ENCODE data around the gene SNRNP200. TPM values are rescaled to one million over a fixed set of nuclear protein-coding genes. Genes with fewer than 3 reads are reported as not detected.

The SNRNP200 gene
- total RNA-seq, 4 donors from 2014 or later, result 73.7 to 106 (median 90.8) TPM

DNA sequence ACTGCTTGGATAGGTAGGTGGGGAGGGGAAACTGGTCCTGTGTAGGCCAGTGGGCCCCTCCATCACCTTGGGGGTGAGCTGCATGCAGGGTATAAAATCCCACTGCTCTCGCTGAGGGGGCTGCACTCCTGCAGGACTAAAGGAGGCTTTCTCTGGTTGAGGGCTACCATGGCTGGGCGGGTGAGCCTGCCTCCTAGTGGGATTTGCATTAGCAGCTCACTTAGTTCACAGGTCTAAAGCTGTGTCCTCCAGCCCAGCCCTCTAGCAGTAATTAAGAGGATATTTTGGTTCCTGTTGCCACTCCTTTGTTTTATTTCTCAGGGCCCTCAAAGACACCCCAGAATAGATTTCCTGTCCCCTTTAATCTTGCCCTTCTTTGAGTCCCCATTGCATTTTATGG lies 64.1 kb downstream of the SNRNP200 start:
- Histone ChIP-seq H3K27me3 (no peaks in the 10 kb centered on the region), H3K9me3 (no peaks in the 10 kb centered on the region), H3K27ac (replicated peaks in 1 of 4) (peak overlapping the region in 2 of 4 donors; percentile 47 to 67), H3K4me1 (peaks cover 0 to 30% (median 4%) of the 10 kb centered on the region in 4 donors), H3K36me3 (peaks cover 0 to 23% (median 7%) of the 10 kb centered on the region in 4 donors), H3K4me3 (no peak overlapping the region)
- TF ChIP-seq POLR2AphosphoS5 (IDR thresholded peaks at IDR 0.05), result no peak
- no peak for TF ChIP-seq EP300 (IDR thresholded peaks at IDR 0.05)
- no peak for TF ChIP-seq POLR2A (IDR thresholded peaks at IDR 0.05; ENCODE audit: low read depth)
- no peak for TF ChIP-seq CTCF (IDR thresholded peaks at IDR 0.05)
- 80% methylated on average over 1 of the region's 2 CpGs for WGBS
- no peak for DNase-seq (ENCODE audit: extremely low spot score)
- intact Hi-C loops (cut with DNase I), result no loop called here

DNA sequence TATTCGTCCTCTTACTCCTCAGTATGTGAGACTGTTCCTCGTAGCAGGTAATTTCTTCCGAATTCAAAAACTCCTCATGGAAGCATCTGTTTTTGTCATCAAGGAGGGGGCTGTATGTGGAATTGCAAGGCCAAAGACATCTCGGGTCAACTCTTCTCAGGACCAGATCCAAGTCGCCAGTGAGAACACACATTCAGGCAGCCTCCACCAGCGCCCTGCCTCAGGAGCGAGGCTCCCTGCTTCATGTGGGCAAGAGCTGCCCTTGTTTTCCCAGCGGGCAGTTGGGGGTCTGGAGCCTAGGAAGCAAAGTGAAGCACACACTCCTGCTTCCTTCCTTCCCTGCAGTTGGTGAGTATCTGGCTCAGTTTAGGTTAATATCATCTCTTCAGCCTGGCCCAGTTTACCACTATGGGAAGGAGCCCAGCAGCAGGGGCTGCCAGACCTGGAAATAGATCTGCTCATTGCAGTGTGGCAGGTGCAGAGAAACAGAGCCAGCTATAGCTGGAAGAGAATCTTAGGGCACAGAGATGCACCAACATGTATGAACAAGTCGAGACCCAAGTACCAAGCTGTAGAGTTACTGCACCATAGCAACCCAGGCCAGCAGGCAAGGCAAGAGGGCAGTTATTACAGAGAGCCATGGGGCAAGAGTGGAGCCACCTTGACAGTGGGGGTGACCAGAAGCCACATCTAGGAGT lies 64.9 kb downstream of the SNRNP200 start:
- intact Hi-C loops (cut with DNase I), result no loop called here
- Histone ChIP-seq H3K27me3 (no peaks in the 10 kb centered on the region), H3K4me3 (no peak overlapping the region), H3K27ac (replicated peaks in 1 of 4) (no peak overlapping the region), H3K36me3 (peaks cover 0 to 23% (median 7%) of the 10 kb centered on the region in 4 donors), H3K9me3 (no peaks in the 10 kb centered on the region), H3K4me1 (peaks cover 0 to 30% (median 4%) of the 10 kb centered on the region in 4 donors)
- DNase-seq (ENCODE audit: extremely low spot score), result no peak
- 95% methylated on average over 9 of the region's 9 CpGs for WGBS
- no peak for TF ChIP-seq POLR2AphosphoS5 (IDR thresholded peaks at IDR 0.05)
- no peak for TF ChIP-seq EP300 (IDR thresholded peaks at IDR 0.05)
- no peak for TF ChIP-seq CTCF (IDR thresholded peaks at IDR 0.05)
- no peak for TF ChIP-seq POLR2A (IDR thresholded peaks at IDR 0.05; ENCODE audit: low read depth)

DNA sequence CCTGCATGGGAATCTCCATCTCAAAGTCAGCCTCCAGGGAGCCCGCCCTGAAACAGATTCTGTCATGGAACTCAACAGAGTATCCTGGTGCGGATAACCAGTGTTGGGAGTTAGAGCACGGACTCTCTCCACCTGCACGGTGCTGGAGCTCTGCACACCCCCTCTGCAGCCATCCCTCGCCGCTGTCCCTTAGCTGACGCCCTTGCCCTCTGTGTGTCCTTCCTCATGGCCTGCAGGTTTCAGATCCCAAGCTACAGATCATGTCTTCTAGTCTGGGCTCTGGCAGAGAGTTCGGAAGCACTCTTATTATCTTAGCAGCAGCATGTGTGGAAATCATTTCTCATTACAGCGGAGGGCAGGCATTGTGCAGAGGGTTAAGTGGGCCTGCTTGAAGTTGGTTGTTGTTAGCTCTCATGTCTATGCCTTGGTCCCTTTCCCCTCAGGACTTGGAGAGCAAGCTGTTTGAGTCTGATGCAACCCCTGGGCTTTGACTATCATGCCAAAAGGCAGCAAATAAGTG lies 65.5 kb downstream of the SNRNP200 start:
- WGBS, result 98% methylated on average over 9 of the region's 9 CpGs

DNA sequence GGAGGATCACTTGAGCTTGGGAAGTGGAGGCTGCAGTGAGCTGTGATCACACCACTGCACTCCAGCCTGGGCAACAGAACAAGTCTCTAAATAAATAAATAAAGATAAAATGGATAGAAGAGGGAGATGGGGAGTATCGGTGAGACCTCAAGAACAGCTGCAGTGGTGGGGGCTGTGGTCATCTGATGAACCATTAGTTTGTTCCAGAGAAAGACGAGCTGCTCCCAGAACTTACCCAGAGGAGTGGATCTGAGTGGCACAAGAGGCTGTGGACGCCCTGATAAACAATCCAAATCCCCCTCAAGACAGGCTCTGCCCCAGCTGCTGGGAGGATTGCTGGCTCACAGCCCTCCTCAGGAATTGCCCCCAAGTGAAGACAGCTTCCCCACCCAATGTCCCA lies 66.3 kb downstream of the SNRNP200 start:
- intact Hi-C loops (cut with DNase I), result no loop called here

More for the DNA sequence above, 65.5 kb downstream of the SNRNP200 start:
- intact Hi-C loops (cut with DNase I), result no loop called here
- DNase-seq (ENCODE audit: extremely low spot score), result no peak
- H3K27me3 ChIP-seq, result no peaks in the 10 kb centered on the region
- no peak overlapping the region for H3K27ac ChIP-seq (replicated peaks in 1 of 4)
- peaks cover 0 to 23% (median 7%) of the 10 kb centered on the region in 4 donors for H3K36me3 ChIP-seq
- H3K4me1 ChIP-seq, result peaks cover 0 to 30% (median 4%) of the 10 kb centered on the region in 4 donors
- H3K9me3 ChIP-seq, result no peaks in the 10 kb centered on the region
- H3K4me3 ChIP-seq, result no peak overlapping the region
- TF ChIP-seq EP300 (IDR thresholded peaks at IDR 0.05) (no peak), CTCF (IDR thresholded peaks at IDR 0.05) (no peak), POLR2A (IDR thresholded peaks at IDR 0.05; ENCODE audit: low read depth) (no peak), POLR2AphosphoS5 (IDR thresholded peaks at IDR 0.05) (no peak)

More for the DNA sequence above, 66.3 kb downstream of the SNRNP200 start:
- no peak for TF ChIP-seq CTCF (IDR thresholded peaks at IDR 0.05)
- TF ChIP-seq POLR2AphosphoS5 (IDR thresholded peaks at IDR 0.05), result no peak
- TF ChIP-seq POLR2A (IDR thresholded peaks at IDR 0.05; ENCODE audit: low read depth), result no peak
- TF ChIP-seq EP300 (IDR thresholded peaks at IDR 0.05), result no peak
- Histone ChIP-seq H3K27me3 (no peaks in the 10 kb centered on the region), H3K4me3 (no peak overlapping the region), H3K4me1 (peaks cover 0 to 30% (median 4%) of the 10 kb centered on the region in 4 donors), H3K9me3 (no peaks in the 10 kb centered on the region), H3K27ac (replicated peaks in 1 of 4) (no peak overlapping the region), H3K36me3 (peaks cover 0 to 23% (median 7%) of the 10 kb centered on the region in 4 donors)
- no peak for DNase-seq (ENCODE audit: extremely low spot score)
- WGBS, result 76% methylated on average over 3 of the region's 3 CpGs
